ENCODE data around the gene ZKSCAN2. TPM values are rescaled to one million over a fixed set of nuclear protein-coding genes. Genes with fewer than 3 reads are reported as not detected.

The ZKSCAN2 gene
- total and polyA plus RNA-seq, 2 of the 4 experiments (the other 2 are of a cell fraction), result 1.6 to 3.8 TPM

DNA sequence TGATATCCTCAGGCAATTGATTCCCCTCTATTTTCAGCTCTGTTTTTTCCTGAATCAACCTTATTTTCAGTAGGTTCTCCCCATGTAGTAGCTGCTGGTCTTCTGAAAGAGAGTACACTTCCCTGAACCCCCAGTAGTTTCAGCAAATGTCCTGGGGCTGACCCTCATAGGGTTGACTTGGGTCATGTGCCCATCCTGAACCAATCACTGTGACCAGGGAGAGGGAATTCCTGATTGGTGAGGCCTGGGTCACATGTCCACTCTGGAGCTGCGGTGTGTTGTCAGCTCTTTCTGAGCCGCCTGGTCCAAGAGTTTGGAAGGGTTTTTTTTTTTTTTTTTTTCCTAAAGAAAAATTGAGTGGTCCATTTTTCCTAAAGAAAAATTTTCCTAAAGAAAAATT lies 8.3 kb upstream of the ZKSCAN2 start:
- Histone ChIP-seq H3K9me3 (ENCODE audit: control insufficient read depth, insufficient read depth, low read length) (no peaks in the 10 kb centered on the region), H2BK120ac (ENCODE audit: low read depth, low read length) (no peak overlapping the region), H4K91ac (ENCODE audit: insufficient read depth, low read depth, low read length) (no peak overlapping the region), H3K27ac (ENCODE audit: insufficient read depth, low read length) (no peak overlapping the region), H3K4me3 (ENCODE audit: insufficient read depth, low read depth, low read length) (no peak overlapping the region), H3K9me1 (ENCODE audit: insufficient read depth, low read length) (no peaks in the 10 kb centered on the region), H2BK5ac (ENCODE audit: low read depth, low read length, poor library complexity, severe bottlenecking) (no peak overlapping the region), H4K5ac (ENCODE audit: low read depth, low read length) (no peak overlapping the region), H3K79me1 (ENCODE audit: low read depth in 1 of 2, low read length in 2 of 2) (peaks cover 20 to 36% of the 10 kb centered on the region in 2 experiments), H2AK5ac (ENCODE audit: low read depth, low read length) (no peak overlapping the region), H3K4ac (ENCODE audit: low read depth, low read length) (no peak overlapping the region), H2AFZ (replicated peaks; ENCODE audit: low read length, poor library complexity) (no peak overlapping the region), H3K36me3 (ENCODE audit: control insufficient read depth, insufficient read depth, low read length) (peaks cover 5% of the 10 kb centered on the region), H3K4me1 (ENCODE audit: control insufficient read depth, insufficient read depth, low read length) (no peaks in the 10 kb centered on the region), H4K20me1 (ENCODE audit: insufficient read depth, low read length) (peaks cover 31% of the 10 kb centered on the region), H2AK9ac (replicated peaks; ENCODE audit: low read depth, low read length, poor library complexity) (no peak overlapping the region), H3K27me3 (ENCODE audit: control insufficient read depth, insufficient read depth, low read length) (no peaks in the 10 kb centered on the region), H3K18ac (ENCODE audit: low read depth, low read length) (no peak overlapping the region), H2BK15ac (ENCODE audit: low read depth, low read length) (no peak overlapping the region), H3K4me2 (ENCODE audit: low read depth, low read length) (no peak overlapping the region), H2BK20ac (ENCODE audit: low read depth, low read length) (no peak overlapping the region), H3K56ac (ENCODE audit: extremely low read depth, insufficient read depth, low read length) (no peak overlapping the region), H3K23ac (ENCODE audit: low read depth, low read length) (no peak overlapping the region), H3K14ac (replicated peaks; ENCODE audit: low read depth, low read length) (no peak overlapping the region), H3K9ac (ENCODE audit: low read depth, low read length) (no peak overlapping the region), H4K8ac (ENCODE audit: low read depth in 2 of 2, low read length in 2 of 2) (no peak overlapping the region)
- CTCF ChIA-PET, result no interaction called here
- dilution Hi-C loops (cut with HindIII; ENCODE audit: low sequenced_read_pairs, unreplicated experiment), result no loop called here
- BruUV-seq (replicated peaks), result no TSS peak
- WGBS, 2 experiments (ENCODE audit: extremely low coverage in 2 of 2, insufficient read length in 1 of 2), result no CpG with 5 or more reads among the region's 2 CpGs
- POLR2A ChIA-PET (ENCODE audit: unreplicated experiment), result no interaction called here
- intact Hi-C loops (cut with micrococcal nuclease), result no loop called here
- TF ChIP-seq, protein P1, sequence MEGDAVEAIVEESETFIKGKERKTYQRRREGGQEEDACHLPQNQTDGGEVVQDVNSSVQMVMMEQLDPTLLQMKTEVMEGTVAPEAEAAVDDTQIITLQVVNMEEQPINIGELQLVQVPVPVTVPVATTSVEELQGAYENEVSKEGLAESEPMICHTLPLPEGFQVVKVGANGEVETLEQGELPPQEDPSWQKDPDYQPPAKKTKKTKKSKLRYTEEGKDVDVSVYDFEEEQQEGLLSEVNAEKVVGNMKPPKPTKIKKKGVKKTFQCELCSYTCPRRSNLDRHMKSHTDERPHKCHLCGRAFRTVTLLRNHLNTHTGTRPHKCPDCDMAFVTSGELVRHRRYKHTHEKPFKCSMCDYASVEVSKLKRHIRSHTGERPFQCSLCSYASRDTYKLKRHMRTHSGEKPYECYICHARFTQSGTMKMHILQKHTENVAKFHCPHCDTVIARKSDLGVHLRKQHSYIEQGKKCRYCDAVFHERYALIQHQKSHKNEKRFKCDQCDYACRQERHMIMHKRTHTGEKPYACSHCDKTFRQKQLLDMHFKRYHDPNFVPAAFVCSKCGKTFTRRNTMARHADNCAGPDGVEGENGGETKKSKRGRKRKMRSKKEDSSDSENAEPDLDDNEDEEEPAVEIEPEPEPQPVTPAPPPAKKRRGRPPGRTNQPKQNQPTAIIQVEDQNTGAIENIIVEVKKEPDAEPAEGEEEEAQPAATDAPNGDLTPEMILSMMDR (conservative IDR thresholded peaks at IDR 0.05; ENCODE audit: low read depth, low read length), result no peak
- TF ChIP-seq MAFK (IDR thresholded peaks at IDR 0.05; ENCODE audit: low read depth, low read length) (no peak), FOS (IDR thresholded peaks at IDR 0.05; ENCODE audit: low read depth, low read length) (no peak), MAZ (IDR thresholded peaks at IDR 0.05; ENCODE audit: borderline replicate concordance, low read depth, low read length) (no peak), CEBPB (IDR thresholded peaks at IDR 0.05; ENCODE audit: low read depth, low read length) (no peak), RCOR1 (IDR thresholded peaks at IDR 0.05; ENCODE audit: insufficient replicate concordance, low read length) (no peak), RAD21 (IDR thresholded peaks at IDR 0.05; ENCODE audit: low read length) (no peak), POLR2A (IDR thresholded peaks at IDR 0.05; ENCODE audit: low read depth, low read length) (no peak), BHLHE40 (IDR thresholded peaks at IDR 0.05; ENCODE audit: low read depth, low read length) (no peak), NFE2L2 (IDR thresholded peaks at IDR 0.05; ENCODE audit: low read depth, low read length) (no peak), CHD1 (IDR thresholded peaks at IDR 0.05; ENCODE audit: low read depth, low read length) (no peak), SMC3 (IDR thresholded peaks at IDR 0.05; ENCODE audit: low read depth, low read length) (no peak), MXI1 (IDR thresholded peaks at IDR 0.05; ENCODE audit: borderline replicate concordance, low read depth, low read length) (no peak), RFX5 (IDR thresholded peaks at IDR 0.05; ENCODE audit: low read depth, low read length) (no peak)
- TF ChIP-seq, protein P2, sequence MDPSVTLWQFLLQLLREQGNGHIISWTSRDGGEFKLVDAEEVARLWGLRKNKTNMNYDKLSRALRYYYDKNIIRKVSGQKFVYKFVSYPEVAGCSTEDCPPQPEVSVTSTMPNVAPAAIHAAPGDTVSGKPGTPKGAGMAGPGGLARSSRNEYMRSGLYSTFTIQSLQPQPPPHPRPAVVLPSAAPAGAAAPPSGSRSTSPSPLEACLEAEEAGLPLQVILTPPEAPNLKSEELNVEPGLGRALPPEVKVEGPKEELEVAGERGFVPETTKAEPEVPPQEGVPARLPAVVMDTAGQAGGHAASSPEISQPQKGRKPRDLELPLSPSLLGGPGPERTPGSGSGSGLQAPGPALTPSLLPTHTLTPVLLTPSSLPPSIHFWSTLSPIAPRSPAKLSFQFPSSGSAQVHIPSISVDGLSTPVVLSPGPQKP (IDR thresholded peaks at IDR 0.05; ENCODE audit: borderline replicate concordance, low read depth, low read length), result no peak
- TF ChIP-seq, protein P3, sequence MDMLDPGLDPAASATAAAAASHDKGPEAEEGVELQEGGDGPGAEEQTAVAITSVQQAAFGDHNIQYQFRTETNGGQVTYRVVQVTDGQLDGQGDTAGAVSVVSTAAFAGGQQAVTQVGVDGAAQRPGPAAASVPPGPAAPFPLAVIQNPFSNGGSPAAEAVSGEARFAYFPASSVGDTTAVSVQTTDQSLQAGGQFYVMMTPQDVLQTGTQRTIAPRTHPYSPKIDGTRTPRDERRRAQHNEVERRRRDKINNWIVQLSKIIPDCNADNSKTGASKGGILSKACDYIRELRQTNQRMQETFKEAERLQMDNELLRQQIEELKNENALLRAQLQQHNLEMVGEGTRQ (IDR thresholded peaks at IDR 0.05; ENCODE audit: low read depth, low read length), result no peak
- ATAC-seq (ENCODE audit: low read depth) (no peak), DNase-seq (no peak)
- in situ Hi-C loops (cut with MboI; ENCODE audit: low sequenced_read_pairs), result no loop called here

All from IMR-90 (cell line).